Neural cell (in vitro differentiated cells): ENCODE results near the gene ADGRG3. TPM values are rescaled to one million over a fixed set of nuclear protein-coding genes. Genes with fewer than 3 reads are reported as not detected.

ENCODE experiments used
- H2AFZ ChIP-seq: fragments of 200-600, 300-800 bp; sonication (generic), shearing (Covaris generic); 2 replicates; pipeline ENCODE4 v1.6.0; 2014; ENCODE audit warnings: low read depth, mild to moderate bottlenecking, antibody characterized with exemption, low read length, moderate library complexity
- H3F3A ChIP-seq: fragments of 200-600 bp; shearing (Covaris generic); 2 replicates; pipeline ENCODE4 v1.6.1; 2016; ENCODE audit warnings: mild to moderate bottlenecking, moderate library complexity, mixed read lengths, antibody characterized with exemption, low read length; ENCODE audit not compliant: insufficient read depth, poor library complexity, severe bottlenecking
- H3K27ac ChIP-seq: fragments of 200-600, 300-800 bp; sonication (generic), shearing (Covaris generic); 2 replicates; pipeline ENCODE4 v1.5.1; 2014; ENCODE audit warnings: mild to moderate bottlenecking, low read length, moderate library complexity
- H3K27me3 ChIP-seq: fragments of 300-800, 200-600 bp; sonication (generic), shearing (Covaris generic); 2 replicates; pipeline ENCODE4 v1.6.0; 2014; ENCODE audit warnings: mild to moderate bottlenecking, low read depth, low read length, moderate library complexity; ENCODE audit not compliant: insufficient read depth
- H3K36me3 ChIP-seq: fragments of 300-800, 200-600 bp; sonication (generic), shearing (Covaris generic); 2 replicates; pipeline ENCODE4 v1.5.1; 2014; ENCODE audit warnings: mild to moderate bottlenecking, antibody characterized with exemption, low read length, moderate library complexity; ENCODE audit not compliant: insufficient read depth
- H3K4me2 ChIP-seq: fragments of 300-800, 200-600 bp; sonication (generic), shearing (Covaris generic); 2 replicates; pipeline ENCODE4 v1.6.0; 2014; ENCODE audit warnings: mild to moderate bottlenecking, low read length
- H3K4me3 ChIP-seq: fragments of 300-800, 200-600 bp; sonication (generic), shearing (Covaris generic); 2 replicates; pipeline ENCODE4 v1.5.1; 2014; ENCODE audit warnings: mild to moderate bottlenecking, low read length, moderate library complexity
- H3K79me2 ChIP-seq: fragments of 200-600 bp; shearing (Covaris generic); replicated peaks from 2 replicates; pipeline ENCODE4 v1.6.0; 2014; ENCODE audit warnings: mild to moderate bottlenecking, low read length, moderate library complexity; ENCODE audit not compliant: insufficient read depth
- H3K9ac ChIP-seq: fragments of 300-800, 200-600 bp; sonication (generic), shearing (Covaris generic); 2 replicates; pipeline ENCODE4 v1.6.1; 2016; ENCODE audit warnings: mild to moderate bottlenecking, low read length, mixed read lengths
- H3K9me2 ChIP-seq: fragments of 200-600 bp; shearing (Covaris generic); 2 replicates; pipeline ENCODE4 v1.6.1; 2016; ENCODE audit warnings: mild to moderate bottlenecking, low read length, mixed read lengths; ENCODE audit not compliant: insufficient read depth
- H3K9me3 ChIP-seq: fragments of 200-600, 300-800 bp; sonication (generic), shearing (Covaris generic); 2 replicates; pipeline ENCODE4 v1.6.1; 2016; ENCODE audit warnings: mild to moderate bottlenecking, mixed run types, low read length, moderate library complexity, mixed read lengths
- H4K20me1 ChIP-seq: fragments of 200-600 bp; shearing (Covaris generic); 2 replicates; pipeline ENCODE4 v1.6.1; 2016; ENCODE audit warnings: mild to moderate bottlenecking, mixed run types; ENCODE audit not compliant: insufficient read depth
- EP300 ChIP-seq: fragments of 450-650 bp; conservative IDR thresholded peaks from 2 replicates; pipeline ENCODE4 v1.6.1; 2014; ENCODE audit warnings: antibody characterized with exemption, mild to moderate bottlenecking, moderate library complexity; ENCODE audit not compliant: poor library complexity, severe bottlenecking
- EZH2 ChIP-seq: fragments of 200-600, 300-800 bp; shearing (Covaris generic), sonication (generic); IDR thresholded peaks from 2 replicates; pipeline ENCODE4 v1.6.1; 2014; ENCODE audit warnings: antibody characterized with exemption, low read length, borderline replicate concordance, mild to moderate bottlenecking; ENCODE audit not compliant: insufficient read depth, poor library complexity, severe bottlenecking
- MXI1 ChIP-seq: fragments of 450-650 bp; conservative IDR thresholded peaks from 2 replicates; pipeline ENCODE4 v1.6.1; 2014; ENCODE audit warnings: antibody characterized with exemption, mild to moderate bottlenecking; ENCODE audit not compliant: poor library complexity, severe bottlenecking
- POLR2AphosphoS5 ChIP-seq: IDR thresholded peaks from 2 replicates; pipeline ENCODE4 v1.6.1; 2012
- RAD21 ChIP-seq: fragments of 450-650 bp; conservative IDR thresholded peaks from 2 replicates; pipeline ENCODE4 v1.6.1; 2014; ENCODE audit warnings: antibody characterized with exemption, mild to moderate bottlenecking, moderate library complexity
- SMC3 ChIP-seq: fragments of 450-650 bp; conservative IDR thresholded peaks from 2 replicates; pipeline ENCODE4 v1.6.1; 2014; ENCODE audit warnings: antibody characterized with exemption, mild to moderate bottlenecking, moderate library complexity; ENCODE audit not compliant: poor library complexity
- TAF1 ChIP-seq: IDR thresholded peaks from 2 replicates; pipeline ENCODE4 v1.6.1; 2012; ENCODE audit warnings: low read depth
- polyA plus RNA-seq: library from polyadenylated mRNA; depleted of rRNA; stranded (reverse); fragments of >200 nt; gene quantifications from 2 replicates; pipeline ENCODE4 v1.2.3, GENCODE V29; 2014
- TF ChIP-seq, protein P1 (sequence below): IDR thresholded peaks from 2 replicates; pipeline ENCODE4 v1.6.1; 2012; ENCODE audit warnings: borderline replicate concordance
- TF ChIP-seq, protein P2 (sequence below): fragments of 450-650 bp; IDR thresholded peaks from 2 replicates; pipeline ENCODE4 v1.5.1; 2014; ENCODE audit warnings: antibody characterized with exemption, mild to moderate bottlenecking, moderate library complexity; ENCODE audit not compliant: poor library complexity, severe bottlenecking

The ADGRG3 gene
- polyA plus RNA-seq, 1 donor from 2014 or later, result 0.62 TPM

DNA sequence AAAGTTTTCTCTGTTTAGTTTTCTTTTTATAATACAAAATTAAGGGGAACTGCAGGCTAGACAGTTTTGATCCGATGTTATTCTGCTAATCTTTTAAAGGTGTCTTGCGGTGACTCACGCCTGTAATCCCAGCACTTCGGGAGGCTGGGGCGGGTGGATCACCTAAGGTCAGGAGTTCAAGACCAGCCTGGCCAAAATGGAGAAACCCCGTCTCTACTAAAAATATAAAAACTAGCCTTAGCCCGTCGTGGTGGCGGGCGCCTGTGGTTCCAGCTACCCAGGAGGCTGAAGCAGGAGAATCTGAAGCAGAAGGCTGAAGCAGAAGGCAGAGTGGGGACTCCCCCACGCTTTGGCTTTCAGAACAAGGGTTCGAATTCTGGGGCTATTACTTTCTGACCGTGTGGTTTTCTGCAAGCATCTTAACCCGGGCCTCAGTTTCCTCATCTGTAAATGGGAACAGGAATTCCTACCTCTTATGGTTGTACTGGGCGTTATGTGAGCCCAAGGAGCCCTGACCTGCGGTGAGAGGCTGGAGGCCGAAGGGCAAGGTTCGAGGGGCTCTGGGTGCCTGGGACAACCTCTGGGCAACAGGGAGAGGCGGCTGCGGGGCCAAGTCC lies 66.3 kb downstream of the ADGRG3 start (continued):
- TF ChIP-seq, protein P1, sequence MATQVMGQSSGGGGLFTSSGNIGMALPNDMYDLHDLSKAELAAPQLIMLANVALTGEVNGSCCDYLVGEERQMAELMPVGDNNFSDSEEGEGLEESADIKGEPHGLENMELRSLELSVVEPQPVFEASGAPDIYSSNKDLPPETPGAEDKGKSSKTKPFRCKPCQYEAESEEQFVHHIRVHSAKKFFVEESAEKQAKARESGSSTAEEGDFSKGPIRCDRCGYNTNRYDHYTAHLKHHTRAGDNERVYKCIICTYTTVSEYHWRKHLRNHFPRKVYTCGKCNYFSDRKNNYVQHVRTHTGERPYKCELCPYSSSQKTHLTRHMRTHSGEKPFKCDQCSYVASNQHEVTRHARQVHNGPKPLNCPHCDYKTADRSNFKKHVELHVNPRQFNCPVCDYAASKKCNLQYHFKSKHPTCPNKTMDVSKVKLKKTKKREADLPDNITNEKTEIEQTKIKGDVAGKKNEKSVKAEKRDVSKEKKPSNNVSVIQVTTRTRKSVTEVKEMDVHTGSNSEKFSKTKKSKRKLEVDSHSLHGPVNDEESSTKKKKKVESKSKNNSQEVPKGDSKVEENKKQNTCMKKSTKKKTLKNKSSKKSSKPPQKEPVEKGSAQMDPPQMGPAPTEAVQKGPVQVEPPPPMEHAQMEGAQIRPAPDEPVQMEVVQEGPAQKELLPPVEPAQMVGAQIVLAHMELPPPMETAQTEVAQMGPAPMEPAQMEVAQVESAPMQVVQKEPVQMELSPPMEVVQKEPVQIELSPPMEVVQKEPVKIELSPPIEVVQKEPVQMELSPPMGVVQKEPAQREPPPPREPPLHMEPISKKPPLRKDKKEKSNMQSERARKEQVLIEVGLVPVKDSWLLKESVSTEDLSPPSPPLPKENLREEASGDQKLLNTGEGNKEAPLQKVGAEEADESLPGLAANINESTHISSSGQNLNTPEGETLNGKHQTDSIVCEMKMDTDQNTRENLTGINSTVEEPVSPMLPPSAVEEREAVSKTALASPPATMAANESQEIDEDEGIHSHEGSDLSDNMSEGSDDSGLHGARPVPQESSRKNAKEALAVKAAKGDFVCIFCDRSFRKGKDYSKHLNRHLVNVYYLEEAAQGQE, result no peak
- TF ChIP-seq POLR2AphosphoS5 (no peak), EP300 (no peak), RAD21 (no peak)

DNA sequence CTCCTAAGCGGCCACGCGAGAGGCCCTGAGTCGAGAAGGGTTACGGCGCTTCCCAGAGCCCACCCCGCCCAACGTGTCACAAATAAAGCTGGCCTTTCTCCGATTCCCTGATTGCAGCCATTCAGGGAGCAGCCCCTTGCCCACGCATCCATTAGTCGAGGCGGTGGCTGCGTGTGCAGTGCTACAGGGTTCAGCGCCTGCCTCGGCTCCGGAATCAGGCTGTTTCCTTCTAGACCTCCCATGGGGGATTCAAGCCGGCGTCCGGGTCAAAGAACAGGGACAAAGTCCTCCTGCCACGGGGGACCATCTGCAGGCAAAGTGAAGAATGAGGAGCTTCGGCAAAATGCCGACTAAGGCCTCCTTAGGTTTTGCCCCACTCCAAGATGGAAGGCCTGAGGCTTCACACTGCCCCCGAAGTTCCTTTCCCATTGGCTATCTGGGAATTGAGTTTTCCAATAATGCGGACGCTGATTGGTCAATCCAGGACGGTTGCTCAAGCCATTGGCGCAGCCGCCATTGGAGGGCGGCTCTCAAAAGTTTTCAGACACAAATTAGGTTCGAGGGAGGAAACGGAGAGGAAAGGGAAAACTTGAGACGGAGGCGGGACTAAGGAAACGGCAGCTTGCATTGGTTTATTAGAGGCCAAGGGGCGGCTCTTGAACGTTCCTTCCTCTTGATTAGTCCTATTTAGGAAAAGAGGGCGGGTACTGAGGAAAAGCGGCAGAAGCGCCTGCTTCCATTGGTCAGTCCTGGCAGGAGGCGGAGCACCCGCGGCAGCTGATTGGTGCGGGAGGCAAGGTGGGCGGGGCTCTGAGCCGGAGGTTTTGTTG lies 67.0 kb downstream of the ADGRG3 start:
- H3F3A ChIP-seq, result no peaks in the 10 kb centered on the region
- TF ChIP-seq EZH2 (no peak), TAF1 (peak; percentile 42), SMC3 (peak; percentile 55), POLR2AphosphoS5 (peak; percentile 82), RAD21 (peak; percentile 51), MXI1 (peak; percentile 47), EP300 (no peak)
- TF ChIP-seq, protein P2, sequence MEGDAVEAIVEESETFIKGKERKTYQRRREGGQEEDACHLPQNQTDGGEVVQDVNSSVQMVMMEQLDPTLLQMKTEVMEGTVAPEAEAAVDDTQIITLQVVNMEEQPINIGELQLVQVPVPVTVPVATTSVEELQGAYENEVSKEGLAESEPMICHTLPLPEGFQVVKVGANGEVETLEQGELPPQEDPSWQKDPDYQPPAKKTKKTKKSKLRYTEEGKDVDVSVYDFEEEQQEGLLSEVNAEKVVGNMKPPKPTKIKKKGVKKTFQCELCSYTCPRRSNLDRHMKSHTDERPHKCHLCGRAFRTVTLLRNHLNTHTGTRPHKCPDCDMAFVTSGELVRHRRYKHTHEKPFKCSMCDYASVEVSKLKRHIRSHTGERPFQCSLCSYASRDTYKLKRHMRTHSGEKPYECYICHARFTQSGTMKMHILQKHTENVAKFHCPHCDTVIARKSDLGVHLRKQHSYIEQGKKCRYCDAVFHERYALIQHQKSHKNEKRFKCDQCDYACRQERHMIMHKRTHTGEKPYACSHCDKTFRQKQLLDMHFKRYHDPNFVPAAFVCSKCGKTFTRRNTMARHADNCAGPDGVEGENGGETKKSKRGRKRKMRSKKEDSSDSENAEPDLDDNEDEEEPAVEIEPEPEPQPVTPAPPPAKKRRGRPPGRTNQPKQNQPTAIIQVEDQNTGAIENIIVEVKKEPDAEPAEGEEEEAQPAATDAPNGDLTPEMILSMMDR, result peak; percentile 45
- TF ChIP-seq, protein P1, result peak; percentile 68
- peak overlapping the region; percentile 77 for H2AFZ ChIP-seq

More for the DNA sequence above, 67.0 kb downstream of the ADGRG3 start:
- no peaks in the 10 kb centered on the region for H4K20me1 ChIP-seq
- H3K79me2 ChIP-seq, result no peaks in the 10 kb centered on the region
- no peaks in the 10 kb centered on the region for H3K36me3 ChIP-seq
- peak overlapping the region; percentile 63 for H3K4me2 ChIP-seq
- H3K9ac ChIP-seq, result peak overlapping the region; percentile 79
- no peaks in the 10 kb centered on the region for H3K9me2 ChIP-seq
- H3K9me3 ChIP-seq, result no peaks in the 10 kb centered on the region
- peak overlapping the region; percentile 83 for H3K27ac ChIP-seq
- peak overlapping the region; percentile 74 for H3K4me3 ChIP-seq
- no peaks in the 10 kb centered on the region for H3K27me3 ChIP-seq
